HG03060 (cell line): Measurements from ENCODE around the gene SPO11.

ENCODE experiments used
- ATAC-seq: cut with Tn5 transposase; IDR thresholded peaks from one replicate; pipeline ENCODE4 v1.9.1; 2021; ENCODE audit warnings: low read depth, moderate number of reproducible peaks; ENCODE audit not compliant: unreplicated experiment

The SPO11 gene

DNA sequence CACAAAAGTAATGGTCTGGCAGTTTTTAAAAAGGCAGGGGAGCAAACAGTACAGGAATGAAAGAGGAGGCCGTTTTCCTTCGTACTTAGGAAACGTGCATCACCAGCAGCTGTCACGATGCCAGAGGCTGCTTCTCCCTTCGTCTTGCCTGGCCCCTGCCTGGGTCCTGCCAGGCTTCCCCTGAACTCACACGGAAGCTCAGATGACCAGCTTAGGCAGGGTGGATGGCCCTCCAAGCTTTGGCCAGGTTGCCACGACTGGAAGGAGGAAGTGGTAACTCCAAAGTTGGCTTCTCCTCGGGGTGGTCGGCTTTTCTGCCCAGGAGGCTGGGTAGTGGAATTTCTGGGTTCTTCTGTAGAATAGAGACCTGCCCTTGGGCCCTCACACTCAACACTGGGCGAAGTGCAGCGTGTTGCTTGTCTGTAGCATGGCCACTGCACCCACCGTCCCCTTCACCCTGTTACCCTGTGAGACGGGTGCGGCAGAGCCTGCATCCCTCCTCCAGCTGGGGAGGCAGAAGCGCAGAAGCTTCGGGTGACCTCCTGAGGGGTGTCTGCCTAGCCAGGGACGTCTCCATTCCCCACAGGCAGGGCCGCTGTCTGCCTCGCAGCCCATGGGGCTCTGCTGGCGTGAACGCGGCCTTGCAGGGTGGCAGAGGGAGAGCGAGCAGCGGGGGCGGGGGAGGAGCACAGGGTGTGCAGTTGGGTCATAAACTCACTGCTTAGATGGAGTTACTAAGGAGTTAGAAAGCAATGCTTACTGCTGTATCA lies 43.2 kb downstream of the SPO11 start:
- no peak for ATAC-seq

DNA sequence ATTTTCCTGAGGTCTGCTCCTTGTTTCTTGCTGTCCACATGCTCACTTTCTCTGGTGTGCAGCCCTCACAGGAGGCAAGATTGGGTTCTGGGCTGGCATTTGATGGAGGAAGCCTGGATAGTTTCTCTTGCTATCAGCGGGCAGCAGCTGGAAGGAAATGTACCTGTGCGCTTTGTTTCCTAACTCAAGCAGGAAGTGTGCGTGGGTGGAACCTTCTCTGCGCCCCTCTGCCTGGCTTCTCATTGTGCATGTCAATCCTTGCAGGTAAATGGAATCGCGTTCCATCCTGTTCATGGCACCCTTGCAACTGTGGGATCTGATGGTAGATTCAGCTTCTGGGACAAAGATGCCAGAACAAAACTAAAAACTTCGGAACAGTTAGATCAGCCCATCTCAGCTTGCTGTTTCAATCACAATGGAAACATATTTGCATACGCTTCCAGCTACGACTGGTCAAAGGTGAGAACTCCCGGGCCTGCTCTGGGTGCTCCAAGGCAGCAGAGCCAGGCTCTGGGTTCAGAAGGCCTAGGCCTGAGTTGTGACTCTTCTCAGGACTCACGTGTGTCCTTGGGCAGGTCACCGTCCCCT lies 44.8 kb downstream of the SPO11 start:
- no peak for ATAC-seq

DNA sequence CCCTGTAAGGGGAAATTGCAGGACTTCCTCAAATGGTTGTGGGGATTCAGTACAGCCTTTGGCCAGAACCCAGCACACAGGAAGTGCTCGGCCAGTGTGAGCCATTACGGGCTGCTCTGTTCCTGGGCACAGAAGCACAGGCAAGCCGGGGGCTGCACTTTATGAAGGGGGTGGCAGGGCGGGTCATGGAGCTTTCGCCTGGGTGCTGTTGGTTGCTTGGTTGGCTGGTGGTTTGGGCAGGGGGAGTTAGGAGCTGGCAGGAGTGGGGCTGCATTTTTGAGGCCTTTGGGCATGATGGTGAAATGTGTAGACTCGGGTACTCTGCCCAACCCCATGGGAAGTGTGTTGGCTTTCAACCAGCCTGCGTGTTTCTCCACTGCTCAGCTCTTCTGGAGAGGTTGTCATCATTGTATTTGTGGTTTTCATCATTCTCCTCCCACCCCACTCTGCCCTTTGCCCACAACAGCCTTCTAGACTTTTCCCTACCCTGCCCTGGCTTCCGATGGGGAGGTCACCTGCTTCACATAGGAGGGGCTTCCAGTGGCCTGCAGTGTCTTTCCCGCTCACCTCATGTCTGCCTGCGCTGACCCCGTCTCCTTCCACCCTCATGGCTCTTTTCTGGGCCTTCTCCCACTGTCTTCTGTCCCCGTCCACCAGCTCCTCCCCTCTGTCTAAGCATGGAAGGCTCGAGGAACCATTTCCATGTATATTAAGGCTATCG lies 45.5 kb downstream of the SPO11 start:
- ATAC-seq = no peak

DNA sequence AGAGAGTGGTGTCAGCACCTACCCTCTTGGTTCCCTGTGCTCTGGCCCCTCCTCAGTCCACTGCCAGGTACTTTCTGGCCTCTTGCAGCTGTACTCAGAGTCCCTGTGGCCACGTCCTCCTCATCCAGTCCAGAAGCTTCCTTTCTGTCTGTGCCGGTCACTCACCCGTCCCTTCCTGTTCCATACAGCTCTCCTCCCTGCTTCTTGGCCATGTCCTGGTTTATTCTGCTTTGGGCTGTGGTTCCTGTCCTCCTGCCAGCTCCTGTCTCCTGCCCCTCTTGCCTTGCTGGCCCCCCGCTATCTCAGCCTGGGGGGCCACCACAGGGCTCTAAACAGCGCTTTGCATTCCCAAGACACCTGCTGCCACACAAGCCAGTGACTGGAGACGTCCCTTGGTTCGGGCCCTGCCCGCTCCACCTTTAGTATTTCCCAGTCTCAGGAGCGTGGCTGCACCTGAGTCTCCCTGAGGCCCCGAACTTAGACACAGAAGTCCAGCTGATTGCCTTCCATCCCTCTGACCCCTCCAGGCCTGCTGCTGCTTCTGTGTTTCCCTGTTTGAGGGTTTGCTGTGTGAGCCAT lies 46.1 kb downstream of the SPO11 start:
- ATAC-seq = no peak

DNA sequence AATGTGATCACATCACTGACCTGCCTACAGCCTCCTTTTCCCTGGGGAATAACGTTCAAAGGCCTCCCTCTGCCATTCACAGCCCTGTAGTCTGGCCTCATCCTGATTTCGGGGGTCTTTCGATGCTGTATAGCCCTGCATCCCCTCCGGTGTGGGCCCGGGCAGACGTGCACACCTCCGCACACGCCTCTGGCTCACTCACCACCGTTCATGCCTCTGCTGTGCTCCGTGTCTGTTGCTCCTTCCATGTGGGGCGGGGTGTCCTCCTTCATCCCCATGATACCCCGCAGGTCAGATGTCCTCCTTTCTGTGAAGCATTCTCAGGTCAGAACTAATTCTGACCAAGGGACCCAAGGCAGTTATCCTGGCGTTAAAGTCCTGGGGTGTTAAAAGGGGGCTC lies 47.7 kb downstream of the SPO11 start:
- ATAC-seq = no peak

DNA sequence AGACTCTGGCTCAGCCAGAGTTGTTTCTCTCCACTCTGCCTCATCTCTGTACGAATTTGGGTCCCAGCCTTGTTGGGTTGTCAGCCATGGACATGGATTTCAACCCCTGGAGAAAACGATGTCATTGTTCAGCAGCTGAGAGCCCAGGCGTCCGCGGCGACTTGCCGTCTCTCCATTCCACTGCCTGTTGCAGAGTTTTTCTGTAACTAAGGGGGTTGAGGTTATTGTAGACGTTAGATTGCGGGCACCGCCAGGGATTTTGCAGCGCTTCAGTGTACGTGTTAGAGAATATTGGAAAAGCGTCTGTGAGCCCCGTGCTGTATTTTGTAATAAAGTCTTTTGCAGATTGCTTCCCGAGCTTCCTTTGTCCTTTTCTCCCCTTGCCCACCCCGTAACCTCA lies 48.5 kb downstream of the SPO11 start:
- no peak for ATAC-seq

DNA sequence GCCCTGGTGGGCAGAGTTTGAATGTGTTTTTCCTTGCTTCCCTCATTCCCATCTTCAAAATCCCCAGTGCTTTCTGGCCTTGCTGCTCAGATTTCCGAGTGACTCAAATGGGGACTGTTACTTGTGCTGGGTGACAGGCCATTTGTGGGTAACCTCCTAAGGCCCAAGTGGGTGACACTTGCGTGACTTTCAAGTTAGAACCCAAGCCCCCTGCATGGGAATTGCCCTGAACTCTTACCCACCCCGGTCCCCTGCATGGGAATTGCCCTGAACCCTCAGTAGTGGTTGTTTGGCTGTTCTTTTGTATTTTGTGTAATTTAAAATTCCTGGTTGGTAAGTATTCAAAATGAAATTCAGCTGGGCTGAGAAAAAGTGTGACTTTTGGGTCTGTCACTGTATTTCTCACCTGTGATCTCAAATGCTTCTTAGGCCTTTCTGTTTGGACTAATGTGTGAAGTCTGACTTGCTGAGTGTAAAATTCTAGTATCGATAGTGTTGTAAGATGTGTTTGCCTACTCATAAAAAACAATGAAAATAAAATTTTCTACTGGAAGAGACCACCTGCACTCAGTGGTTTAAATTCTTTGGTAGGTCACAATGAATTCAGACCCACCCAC lies 49.2 kb downstream of the SPO11 start:
- ATAC-seq = no peak

DNA sequence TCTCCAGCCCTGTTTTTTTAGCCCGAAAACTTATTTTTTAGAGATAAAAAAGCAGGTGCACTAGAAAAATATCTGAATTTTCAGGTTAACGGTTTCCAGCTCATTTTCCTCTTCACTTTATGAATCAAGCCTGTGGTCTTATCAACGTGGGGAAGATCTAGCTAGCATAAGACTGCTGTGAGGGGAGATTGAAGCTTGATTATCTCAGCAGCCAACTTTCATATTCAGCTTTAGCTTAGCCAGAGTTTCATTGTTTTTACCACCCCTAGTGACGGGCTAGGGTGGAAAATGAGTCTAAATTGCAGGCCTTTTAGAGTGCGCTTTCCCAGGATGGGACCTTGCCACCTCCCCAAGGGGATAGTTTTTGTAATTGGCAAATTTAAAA lies 49.7 kb downstream of the SPO11 start:
- no peak for ATAC-seq

DNA sequence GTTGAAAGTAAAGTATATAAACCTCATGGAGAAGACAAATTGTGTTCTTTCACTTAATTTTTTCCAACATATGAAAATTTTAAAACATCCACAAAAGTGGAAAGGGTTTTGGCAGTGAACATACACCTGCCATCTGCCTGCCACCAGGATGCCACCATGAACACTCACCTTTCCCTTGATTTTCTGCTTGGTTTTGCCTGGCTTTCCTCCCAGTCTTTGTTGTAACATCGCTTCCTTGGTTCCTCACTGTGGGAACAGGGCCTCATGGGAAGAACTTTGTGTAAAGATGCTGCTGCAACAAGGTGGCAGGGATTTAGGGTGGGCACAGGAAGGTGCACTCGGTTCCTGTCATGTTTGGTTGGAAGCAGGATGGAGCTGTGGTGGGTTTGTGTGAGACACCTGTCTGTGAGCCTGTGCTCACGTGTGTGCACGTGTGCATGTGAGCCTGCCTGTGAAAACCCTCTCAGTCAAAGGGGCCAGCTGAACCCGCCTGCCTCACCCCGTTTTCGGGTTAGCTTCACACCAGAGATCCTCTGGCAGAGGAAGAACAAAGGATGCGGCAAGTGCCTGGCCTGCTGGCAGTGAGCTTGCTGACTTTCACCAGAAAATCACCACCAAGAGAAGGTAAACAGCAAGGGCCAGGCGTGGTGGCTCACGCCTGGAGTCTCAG lies 50.6 kb downstream of the SPO11 start:
- ATAC-seq = no peak

DNA sequence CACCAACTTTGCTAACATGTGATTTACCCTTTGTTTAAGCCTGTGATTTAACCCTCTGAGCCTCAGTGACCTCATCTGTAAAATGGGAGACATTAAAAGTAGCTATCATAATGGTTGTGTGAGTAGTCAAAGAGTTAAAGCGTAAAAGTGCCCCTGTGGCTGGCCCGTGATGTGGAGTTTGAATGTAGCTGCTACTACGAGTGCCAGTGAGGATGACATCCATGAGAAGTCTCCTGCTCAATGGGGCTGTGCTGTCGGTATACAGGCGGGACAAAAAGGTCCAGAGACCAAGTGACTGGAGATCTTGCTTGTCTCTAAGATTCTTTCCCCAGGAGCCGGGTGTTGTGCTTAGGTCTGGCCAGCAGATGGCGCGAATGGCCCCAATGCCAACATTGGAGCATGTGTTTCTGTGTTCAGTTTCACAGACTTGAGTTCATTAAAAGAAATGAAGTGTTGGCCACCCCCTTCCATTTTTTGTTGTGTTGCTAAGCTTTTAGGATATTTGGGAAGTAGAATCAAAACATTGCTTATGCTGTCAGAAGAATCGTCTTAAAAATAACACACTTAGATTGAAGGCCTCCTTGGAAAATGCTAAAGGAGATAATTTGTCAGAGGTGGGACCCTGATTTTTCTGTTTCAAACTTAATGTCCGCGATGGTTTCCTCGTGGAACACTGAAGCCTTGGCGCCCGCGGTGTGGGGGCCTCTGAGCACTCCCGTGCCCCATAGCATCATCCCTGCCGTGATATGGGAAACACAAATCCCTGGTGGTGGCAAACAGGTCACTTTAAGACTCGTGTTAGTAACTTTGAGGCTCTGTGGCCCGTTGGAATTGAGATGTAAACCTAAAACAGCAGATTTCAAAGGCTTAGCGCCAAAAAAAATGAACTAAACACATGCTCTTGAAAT lies 52.2 kb downstream of the SPO11 start:
- ATAC-seq = no peak

DNA sequence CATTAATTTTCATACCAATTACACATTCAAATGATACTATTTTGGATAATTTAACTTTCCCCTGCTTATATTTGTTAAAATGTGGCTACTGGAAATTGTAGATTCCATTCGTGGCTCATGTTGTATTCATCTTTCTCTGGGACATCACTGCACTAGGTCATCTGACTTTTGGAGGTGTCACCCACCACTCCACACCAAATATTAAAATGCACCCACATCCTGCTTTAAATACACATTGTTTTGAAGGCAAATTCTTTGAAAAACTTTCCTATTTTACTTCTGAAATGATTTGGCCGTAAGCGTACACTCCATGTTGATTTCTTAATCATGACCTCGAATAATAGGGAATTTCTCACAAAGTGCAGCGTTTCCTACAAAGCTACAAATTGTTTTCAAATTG lies 52.9 kb downstream of the SPO11 start:
- no peak for ATAC-seq

DNA sequence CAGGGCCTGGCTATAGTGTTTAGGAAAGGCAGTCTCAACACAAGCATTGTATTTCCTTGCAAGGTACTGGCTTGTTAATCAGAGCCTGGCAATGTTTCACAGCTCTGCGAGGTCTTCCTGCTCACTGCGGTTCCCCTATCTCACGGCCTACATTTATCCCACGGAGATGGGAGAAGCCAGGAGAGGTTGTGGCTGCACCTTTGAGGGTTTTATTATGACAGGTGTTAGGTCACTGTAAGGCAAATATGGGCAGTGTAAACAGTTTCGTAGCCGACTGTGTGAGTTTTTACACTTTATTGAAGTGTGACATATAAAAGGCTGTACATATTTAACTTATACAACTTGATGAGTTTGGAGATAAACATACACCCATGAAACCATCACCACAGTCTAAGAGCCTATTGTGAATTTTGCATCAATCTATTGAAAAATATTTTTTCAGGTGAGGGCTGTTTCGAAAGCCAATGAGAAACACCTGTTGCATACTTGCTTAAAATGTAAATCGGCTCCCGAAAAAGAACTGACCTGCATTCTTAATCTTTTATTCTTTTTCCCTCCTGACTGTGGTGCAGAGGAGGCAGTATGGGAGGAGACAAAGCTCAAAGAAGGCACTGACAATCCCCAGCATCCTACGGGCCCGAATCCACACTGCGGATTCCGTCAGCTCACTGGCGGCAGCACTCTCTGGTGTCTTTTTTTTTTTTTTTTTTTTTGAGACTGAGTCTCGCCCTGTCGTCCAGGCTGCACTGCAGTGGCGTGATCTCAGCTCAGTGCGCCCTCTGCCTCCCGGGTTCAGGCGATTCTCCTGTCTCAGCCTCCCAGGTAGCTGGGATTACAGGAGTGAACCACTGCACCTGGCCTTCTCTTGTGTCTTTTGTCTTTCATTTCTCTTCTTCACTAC lies 54.1 kb downstream of the SPO11 start:
- no peak for ATAC-seq

DNA sequence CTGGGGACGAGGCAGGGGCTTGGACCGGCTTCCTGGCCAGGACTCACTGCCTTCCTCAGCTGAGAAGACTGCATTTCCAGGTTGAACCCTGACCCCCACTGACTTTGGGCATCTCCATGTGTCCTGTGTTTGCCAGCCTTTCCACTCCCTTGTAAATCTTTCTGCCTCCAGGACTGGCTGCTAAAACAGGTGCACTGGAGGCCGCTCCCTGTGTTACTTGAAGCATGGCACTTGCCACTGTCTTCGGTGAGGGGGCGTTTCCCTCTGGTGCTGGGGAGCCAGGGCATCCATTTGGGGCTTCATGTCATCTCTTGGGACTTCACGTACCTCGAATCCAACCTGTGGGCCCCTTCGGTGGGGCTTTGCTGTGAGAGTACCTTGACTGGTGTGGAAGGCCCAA lies 54.9 kb downstream of the SPO11 start:
- no peak for ATAC-seq

DNA sequence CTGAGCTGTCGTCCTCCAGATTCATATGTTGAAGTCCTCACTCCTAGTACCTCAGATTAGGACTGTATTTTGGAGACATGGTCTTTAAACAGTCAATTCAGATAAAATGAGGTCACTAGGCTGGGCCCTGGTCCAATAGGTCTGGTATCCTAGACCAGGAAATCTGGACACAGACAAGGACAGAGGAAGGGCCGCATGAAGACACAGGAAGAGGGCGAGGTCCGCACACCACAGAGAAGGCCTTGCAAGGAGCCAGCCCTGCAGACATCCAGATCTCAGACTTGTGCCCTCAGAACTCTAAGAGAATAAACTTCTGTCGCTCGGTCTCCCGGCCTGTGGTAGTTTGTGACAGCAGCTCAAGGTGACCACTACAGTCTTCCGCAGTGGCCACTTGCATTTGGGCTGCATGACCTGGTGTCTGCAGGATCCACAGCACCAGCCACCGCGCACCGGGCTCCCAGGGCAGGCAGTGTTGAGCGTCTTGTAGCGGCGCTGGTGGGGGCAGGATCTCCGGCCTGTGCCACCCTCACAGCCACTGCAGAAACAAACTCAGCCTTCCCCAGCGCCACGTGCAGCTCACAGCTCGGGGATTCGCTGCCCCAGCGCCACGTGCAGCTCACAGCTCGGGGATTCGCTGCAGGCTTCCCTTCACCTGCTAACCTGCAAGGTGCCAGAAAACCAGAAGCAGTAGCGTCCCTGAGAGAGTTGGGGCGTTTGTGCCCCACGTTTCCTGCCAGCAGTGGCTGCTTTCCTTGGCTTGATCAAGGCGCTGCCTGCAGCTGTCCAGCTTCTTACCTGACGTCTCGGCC lies 55.6 kb downstream of the SPO11 start:
- ATAC-seq = no peak

DNA sequence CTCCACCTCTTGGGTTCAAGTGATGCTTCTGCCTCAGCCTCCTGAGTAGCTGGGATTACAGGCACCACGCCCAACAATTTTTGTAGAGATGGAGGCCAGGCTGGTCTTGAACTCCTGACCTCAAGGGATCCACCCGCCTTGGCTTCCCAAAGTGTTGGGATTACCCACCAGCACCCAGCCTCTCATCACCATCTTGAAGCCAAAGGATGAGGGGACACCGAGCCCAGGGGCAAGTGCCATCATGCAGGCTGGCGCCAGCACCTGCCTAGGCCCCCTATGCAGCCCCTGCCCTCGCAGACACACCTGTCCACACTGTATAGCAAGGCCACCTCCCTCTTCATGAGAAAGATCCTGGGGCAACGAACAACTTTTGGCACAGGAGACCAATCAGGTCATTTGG lies 56.3 kb downstream of the SPO11 start:
- no peak for ATAC-seq

DNA sequence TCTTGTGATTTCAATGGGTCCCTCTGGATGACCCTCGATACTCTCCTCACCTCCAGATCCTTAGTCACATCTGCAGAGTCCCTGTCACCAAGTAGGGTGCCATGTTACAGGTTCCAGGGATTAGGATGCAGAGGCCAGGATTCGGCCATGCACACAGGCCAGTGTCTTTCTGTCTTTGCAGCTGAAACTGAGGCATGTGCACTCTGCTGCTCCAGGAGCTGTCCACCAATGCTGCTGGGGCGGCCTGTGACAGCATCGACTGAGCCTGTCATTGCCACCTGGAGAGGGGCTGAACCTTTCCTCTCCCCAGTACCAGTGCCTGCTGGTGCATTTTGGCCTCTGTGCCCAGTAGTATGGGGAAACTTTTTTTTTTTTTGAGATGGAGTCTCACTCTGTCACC lies 57.2 kb downstream of the SPO11 start:
- ATAC-seq = no peak

DNA sequence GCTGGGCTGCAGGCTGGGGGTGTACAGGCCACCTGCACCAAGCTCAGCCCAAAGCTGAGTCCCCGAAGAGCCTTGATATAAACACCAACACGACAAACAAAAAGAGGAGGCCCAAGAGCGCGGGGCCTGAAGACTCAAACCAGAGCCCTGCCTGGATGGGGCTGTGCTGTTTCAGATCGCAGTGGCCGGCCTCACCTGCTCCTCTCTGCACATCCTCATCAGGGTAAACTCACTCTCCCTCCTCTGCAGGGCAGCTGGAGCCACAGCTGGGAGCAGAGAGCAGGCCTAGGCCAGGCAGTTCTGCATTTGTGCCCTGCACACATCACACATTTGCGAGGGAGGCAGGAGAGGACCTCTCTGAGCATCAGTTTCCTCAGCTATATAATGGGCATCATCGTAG lies 57.9 kb downstream of the SPO11 start:
- no peak for ATAC-seq

DNA sequence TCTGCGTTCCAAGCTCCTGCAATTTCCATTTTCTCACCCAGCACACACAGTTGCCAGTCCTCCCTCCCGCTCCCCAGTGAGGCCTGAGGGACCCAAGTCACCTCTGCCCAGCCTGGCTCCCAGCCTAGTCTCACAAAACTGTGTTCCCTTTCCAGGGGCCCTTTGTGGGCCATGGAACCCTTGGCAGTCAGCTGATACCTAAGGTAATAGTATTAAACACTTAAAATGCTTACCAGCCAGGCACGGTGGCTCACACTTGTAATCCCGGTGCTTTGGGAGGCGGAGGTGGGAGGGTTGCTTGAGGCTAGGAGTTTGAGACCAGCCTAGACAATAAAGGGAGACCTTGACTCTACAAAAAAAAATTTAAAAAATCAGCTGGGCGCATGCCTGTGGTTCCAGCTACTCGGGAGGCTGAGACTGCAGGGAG lies 58.4 kb downstream of the SPO11 start:
- ATAC-seq = no peak
